ENCODE data around the gene ZNF2.

ZNF2 gene

GRCh38 chr2:95121407-95122196 lies 44.0 kb upstream of the ZNF2 start, which contains the start of gene MRPS5 (continued):
- TF ChIP-seq SCRT2 (tag by site-specific recombination; IDR thresholded peaks at IDR 0.05) (no peak), ZBTB17 (tag by site-specific recombination; IDR thresholded peaks at IDR 0.05) (peak; percentile 27; the same call in 1 of the 2 replicates), ZSCAN30 (tag by site-specific recombination; IDR thresholded peaks at IDR 0.05) (peak; percentile 66), PATZ1 (tag by site-specific recombination; IDR thresholded peaks at IDR 0.05) (peak; percentile 66), GLIS1 (tag by site-specific recombination; IDR thresholded peaks at IDR 0.05) (peak; percentile 36; the same call in 1 of the 2 replicates), ZNF239 (tag by site-specific recombination; IDR thresholded peaks at IDR 0.05) (0 out of 2 replicates have a peak, but pooled peaks have one; percentile 17), ZNF585B (tag by site-specific recombination; IDR thresholded peaks at IDR 0.05) (peak; percentile 6; the same call in 1 of the 2 replicates), KLF17 (tag by site-specific recombination; IDR thresholded peaks at IDR 0.05) (peak; percentile 46; the same call in 1 of the 2 replicates), ZNF391 (tag by site-specific recombination; IDR thresholded peaks at IDR 0.05; ENCODE audit: borderline replicate concordance, low read depth) (peak; percentile 29; the same call in 1 of the 2 replicates), YY1 (tag by site-specific recombination; IDR thresholded peaks at IDR 0.05) (peak; percentile 90), ZSCAN16 (tag by site-specific recombination; IDR thresholded peaks at IDR 0.05) (no peak), KLF8 (tag by site-specific recombination; IDR thresholded peaks at IDR 0.05) (peak; percentile 82; the same call in 1 of the 2 replicates), ZNF146 (tag by site-specific recombination; IDR thresholded peaks at IDR 0.05) (no peak), ZNF596 (tag by site-specific recombination; IDR thresholded peaks at IDR 0.05) (no peak), ZNF561 (tag by site-specific recombination; IDR thresholded peaks at IDR 0.05; ENCODE audit: borderline replicate concordance) (peak; percentile 43; the same call in 1 of the 2 replicates), ZNF341 (tag by site-specific recombination; IDR thresholded peaks at IDR 0.05; ENCODE audit: low read depth) (peak; percentile 42), ZFP37 (tag by site-specific recombination; IDR thresholded peaks at IDR 0.05) (0 out of 2 replicates have a peak, but pooled peaks have one; percentile 42), ZNF76 (tag by site-specific recombination; IDR thresholded peaks at IDR 0.05; ENCODE audit: borderline replicate concordance, low read depth) (peak; percentile 60; the same call in 1 of the 2 replicates), OVOL3 (tag by site-specific recombination; IDR thresholded peaks at IDR 0.05) (0 out of 2 replicates have a peak, but pooled peaks have one; percentile 12), ZBTB8A (tag by site-specific recombination; IDR thresholded peaks at IDR 0.05) (peak; percentile 60), ZNF394 (tag by site-specific recombination; IDR thresholded peaks at IDR 0.05; ENCODE audit: borderline replicate concordance) (0 out of 2 replicates have a peak, but pooled peaks have one; percentile 14), ZNF2 (tag by site-specific recombination; IDR thresholded peaks at IDR 0.05) (peak; percentile 58), ZNF266 (tag by site-specific recombination; IDR thresholded peaks at IDR 0.05; ENCODE audit: low read depth) (no peak), ZNF600 (tag by site-specific recombination; IDR thresholded peaks at IDR 0.05) (0 out of 2 replicates have a peak, but pooled peaks have one; percentile 29), ZNF660 (tag by site-specific recombination; IDR thresholded peaks at IDR 0.05) (peak; percentile 62; the same call in 1 of the 2 replicates)

All from HEK293 (cell line).